ENCODE measurements around the gene ANKRD50.

Gene ANKRD50

GRCh38 chr4:124635331-124635730 is 77.2 kb downstream of the ANKRD50 start:
- no peak for DNase-seq

- no peak for DNase-seq
These were observed 79.1 kb downstream of the ANKRD50 start for GRCh38 chr4:124633285-124633941.

DNA sequence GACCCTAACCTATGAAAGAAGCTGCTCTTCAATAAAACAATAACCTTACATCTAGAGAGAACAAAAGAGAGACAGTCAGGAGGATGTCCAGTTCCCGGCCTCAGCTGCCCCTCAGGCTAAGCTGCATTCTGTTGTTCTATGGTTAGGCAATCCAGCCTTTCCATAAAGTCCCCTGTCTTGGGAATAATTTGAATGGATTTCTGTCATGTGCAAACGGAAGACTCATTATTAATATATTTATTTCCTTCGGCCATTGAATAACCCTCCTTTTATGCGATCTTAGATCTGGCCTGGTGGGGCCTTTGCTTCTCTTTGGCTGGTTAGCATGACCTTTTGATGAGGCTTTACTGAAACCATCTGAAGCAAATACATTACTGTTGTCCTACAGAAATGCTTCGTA is 80.1 kb downstream of the ANKRD50 start:
- DNase-seq: no peak

- DNase-seq: no peak
These were observed 80.8 kb downstream of the ANKRD50 start for GRCh38 chr4:124631760-124632159.

DNA sequence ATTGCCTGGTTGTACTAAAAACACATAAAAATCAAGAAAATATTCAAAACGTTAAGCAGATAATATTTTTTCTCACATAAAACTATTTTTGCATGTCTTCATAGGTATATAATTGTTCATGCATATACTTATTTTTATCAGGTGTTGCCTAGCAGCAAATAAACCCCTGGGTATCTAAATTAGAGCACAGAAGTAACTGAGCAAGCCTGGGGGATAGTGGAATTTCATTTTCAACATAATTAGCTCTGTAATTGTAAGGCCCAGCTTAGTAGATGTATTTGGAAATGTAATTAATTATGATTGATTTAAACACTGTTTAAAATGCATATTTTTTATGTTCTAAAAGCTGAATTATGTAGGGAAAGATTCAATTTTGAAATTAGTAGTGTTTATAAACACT is 82.9 kb downstream of the ANKRD50 start:
- DNase-seq: no peak
